ENCODE measurements around the gene ANO2.

The ANO2 gene

DNA sequence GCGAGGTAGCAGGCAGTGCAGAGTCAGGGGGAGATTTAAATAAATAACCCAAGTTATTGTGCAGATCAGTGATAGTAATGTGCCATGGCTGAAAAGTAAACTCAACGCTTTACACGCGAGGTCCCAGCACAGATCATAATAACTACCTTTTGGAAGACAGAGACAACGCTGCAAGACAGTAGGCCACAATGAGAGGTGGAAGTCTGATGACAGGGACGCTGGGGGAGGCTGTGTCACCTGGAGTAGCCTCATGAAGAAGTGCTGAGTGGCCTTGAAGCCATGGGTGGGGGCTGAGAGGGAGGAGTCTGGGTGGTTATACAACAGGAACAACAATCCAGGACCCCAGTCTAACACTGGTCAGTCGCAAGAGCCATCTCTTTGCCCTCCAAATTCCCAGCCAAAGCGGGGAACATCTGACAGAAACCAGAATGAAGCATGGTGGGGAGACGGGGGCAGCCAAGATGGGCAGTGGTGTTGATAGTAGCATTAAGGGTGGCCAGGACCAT lies 28.2 kb downstream of the ANO2 start:
- DNase-seq (ENCODE audit: low read depth), result no peak

- DNase-seq (ENCODE audit: low read depth), result no peak
Observed at GRCh38 chr12:5915511-5915910, 29.5 kb downstream of the ANO2 start.

GRCh38 chr12:5914387-5915149 lies 30.5 kb downstream of the ANO2 start:
- DNase-seq (ENCODE audit: low read depth), result no peak

GRCh38 chr12:5913387-5913786 lies 31.7 kb downstream of the ANO2 start:
- DNase-seq (ENCODE audit: low read depth), result no peak

DNA sequence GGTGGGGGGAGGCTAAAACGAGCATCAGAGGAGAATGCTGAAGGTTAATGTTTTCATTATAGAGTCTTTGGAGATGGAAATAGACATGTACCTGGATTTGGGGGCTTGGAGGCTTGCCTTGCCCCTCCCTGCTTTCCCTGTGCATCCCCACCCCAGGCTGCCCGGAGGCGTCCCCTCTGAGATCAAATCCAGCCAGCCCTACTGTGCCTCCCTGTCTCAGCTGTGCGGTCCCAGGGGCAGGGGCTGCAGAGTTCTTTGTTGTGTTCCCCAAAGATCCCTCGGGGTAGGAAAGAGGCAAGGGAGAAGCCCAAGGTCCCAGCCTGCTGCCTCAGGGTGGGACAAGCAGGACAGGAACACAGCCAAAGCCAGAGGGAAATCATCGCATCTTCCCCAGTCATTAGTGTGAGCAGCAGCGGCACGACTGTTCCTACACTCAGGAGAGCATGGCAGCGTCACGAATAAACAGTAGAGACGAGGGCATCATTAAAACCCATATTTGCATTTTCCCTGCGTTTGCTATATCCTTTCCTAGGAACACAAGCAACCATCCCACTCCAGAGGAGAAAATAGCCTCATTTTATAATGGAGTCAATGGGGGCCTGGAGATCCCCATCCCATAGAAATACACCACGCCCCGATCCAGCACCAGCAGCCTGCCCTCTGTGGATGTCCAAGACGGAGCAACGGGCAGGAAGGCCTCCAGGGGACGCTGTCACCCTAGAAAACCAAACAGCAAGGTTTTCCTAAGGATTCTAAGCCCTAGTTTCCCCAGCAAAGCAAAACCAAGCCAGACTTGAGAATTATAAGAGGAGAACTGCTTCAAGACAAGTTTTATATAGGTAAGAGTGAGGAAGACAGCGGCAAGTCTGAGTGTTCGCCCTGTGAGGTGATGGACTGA lies 32.4 kb downstream of the ANO2 start:
- DNase-seq (ENCODE audit: low read depth), result no peak

DNA sequence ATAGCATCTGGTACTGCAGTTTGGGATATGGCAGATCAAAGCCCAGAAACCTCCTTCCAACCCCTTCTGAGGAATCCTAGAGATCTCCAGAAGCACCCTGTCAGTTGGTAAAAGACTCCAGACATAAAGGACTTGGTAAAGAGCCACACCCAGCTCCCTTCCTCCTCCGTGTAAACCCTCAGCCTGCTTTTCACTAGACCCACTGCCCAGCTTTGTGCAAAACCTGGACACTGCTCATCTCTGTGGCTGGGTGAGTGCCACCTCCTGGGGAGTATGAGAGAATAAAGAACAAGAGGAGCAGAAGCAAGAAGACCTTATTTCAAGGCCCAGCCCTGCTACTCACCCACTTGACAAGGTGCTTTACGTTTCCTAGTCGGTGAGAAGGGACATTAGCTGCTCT lies 33.0 kb downstream of the ANO2 start:
- no peak for DNase-seq (ENCODE audit: low read depth)

GRCh38 chr12:5910790-5911548 lies 34.1 kb downstream of the ANO2 start:
- no peak for DNase-seq (ENCODE audit: low read depth)

GRCh38 chr12:5909560-5909959 lies 35.5 kb downstream of the ANO2 start:
- no peak for DNase-seq (ENCODE audit: low read depth)

DNA sequence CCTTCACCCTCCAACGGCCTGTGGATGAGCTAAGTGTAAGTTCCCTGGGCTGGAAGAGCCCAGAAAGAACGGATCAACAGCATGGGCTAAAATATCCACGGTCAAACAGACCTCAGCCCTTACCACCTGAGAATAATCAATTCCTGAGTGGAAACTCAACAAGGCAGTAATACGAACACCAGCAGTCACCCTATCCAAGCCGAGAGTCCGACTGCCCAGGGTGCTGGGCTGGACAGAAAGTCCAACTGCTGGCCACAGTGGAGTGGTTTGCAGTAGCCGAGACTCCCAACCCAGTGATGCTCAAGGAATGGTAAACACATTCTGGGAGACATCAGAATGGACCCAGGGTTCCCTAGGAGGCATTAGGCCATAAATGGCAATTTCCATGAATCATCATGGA lies 36.8 kb downstream of the ANO2 start:
- DNase-seq (ENCODE audit: low read depth), result no peak

DNA sequence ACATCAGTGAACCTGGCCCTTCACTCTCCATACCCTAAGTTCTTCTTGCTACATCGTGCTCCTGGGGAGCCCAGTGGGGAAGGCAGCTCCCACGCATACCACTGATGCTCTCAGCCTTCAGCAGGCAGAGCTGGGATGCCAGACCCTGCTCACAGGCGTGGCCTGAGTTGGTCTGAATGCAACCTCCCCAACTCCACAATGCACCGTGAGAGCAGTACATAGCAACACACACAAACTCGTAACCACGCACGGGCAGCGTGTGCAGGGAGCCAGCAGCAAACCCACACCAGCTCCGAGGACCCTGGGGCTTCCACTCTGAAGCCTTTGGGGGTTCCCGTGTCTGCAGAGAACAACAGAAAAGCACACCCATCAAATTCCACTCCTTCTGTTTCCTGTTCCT lies 37.3 kb downstream of the ANO2 start:
- no peak for DNase-seq (ENCODE audit: low read depth)

GRCh38 chr12:5905757-5906156 lies 39.3 kb downstream of the ANO2 start:
- DNase-seq (ENCODE audit: low read depth), result no peak

GRCh38 chr12:5904969-5905368 lies 40.1 kb downstream of the ANO2 start:
- DNase-seq (ENCODE audit: low read depth), result no peak

DNA sequence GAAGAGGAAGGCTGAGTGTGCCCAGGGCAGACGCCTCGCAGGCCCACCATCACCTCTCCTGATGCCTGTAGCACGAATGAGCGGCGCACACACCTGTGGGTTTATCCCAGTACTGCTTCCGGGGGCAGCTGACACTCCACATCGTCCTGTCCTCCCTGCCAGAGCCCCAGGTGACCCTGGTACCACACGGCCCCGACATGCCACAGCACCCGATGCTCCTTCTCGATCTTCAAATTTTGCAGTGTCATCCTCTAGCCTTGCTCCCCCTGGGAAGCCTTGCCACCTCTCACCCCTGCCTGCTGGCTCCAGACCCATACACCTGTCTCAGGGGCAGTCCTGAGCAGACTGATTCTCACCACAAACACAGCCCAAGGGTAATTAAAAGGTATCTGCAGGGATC lies 40.6 kb downstream of the ANO2 start:
- DNase-seq (ENCODE audit: low read depth), result no peak

GRCh38 chr12:5902736-5903135 lies 42.3 kb downstream of the ANO2 start:
- DNase-seq (ENCODE audit: low read depth), result no peak

DNA sequence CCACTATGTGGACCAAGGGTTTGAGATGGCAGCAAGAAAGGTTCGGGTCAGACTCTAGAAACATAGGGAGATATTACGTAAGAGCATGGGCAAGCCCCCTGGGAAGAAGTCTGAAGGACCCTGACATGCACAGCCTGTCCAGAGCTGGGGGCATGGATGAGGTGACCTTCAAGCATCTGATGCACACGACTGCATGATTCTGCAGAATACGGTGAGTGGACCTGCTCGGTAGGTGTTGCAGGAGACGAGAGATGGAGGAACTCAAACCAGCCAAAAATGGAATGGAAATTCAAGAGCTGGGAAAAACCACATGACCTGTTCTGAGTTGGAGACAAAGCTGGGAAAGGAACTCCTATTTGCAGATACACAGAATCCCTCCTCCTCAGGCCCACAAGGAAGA lies 43.6 kb downstream of the ANO2 start:
- no peak for DNase-seq (ENCODE audit: low read depth)

- DNase-seq (ENCODE audit: low read depth), result no peak
Observed at GRCh38 chr12:5900533-5901205, 44.4 kb downstream of the ANO2 start.

DNA sequence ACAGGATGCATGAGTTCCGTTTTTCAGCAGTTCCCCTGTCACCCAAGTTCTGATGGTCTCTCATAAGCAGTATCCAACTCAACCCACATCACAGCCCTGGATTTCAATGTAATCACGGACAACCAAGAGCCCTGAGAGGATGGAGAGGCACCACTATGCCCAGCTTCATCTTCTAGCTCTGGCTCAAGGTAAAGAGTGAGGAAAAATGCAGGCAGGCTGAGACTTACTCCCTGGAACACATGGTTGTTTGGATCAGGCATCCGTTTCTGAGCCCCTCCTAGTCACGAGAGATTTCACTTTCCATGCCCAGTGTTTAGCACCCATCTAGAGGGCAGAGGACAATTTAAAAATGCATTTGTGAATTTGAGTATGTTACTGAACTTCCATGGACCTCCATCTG lies 45.0 kb downstream of the ANO2 start:
- no peak for DNase-seq (ENCODE audit: low read depth)

- no peak for DNase-seq (ENCODE audit: low read depth)
Observed at GRCh38 chr12:5899675-5900074, 45.4 kb downstream of the ANO2 start.

DNA sequence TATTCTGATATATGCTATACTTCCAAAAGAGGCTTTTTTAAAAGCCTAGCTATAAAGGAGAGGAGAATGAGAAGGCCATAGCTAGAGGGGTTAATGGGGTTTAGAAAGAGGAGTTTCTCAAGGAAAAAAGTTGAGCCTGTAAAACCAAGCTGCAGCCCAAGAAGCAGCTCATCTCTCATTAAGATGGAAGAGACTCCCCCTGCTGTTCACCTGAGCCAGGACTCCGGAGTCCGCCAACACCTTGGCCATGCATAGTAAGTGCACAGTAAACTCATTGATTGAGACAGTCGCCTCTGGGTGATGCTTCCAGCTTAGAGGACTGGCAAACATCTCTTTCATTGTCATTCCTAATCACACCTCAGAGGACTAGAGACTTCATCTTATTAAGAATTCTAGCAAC lies 46.2 kb downstream of the ANO2 start:
- DNase-seq (ENCODE audit: low read depth), result no peak

- no peak for DNase-seq (ENCODE audit: low read depth)
Observed at GRCh38 chr12:5889381-5890047, 55.5 kb downstream of the ANO2 start.

- DNase-seq (ENCODE audit: low read depth), result no peak
Observed at GRCh38 chr12:5888816-5889315, 56.2 kb downstream of the ANO2 start.
